Neural progenitor cell (in vitro differentiated cells): ENCODE results near the gene ARHGEF37. TPM values are rescaled to one million over a fixed set of nuclear protein-coding genes. Genes with fewer than 3 reads are reported as not detected.
A peak's percentile ranks its signal among the peaks of the same experiment; 100 is the strongest.

Experiments
- DNase-seq: peaks from one replicate; pipeline ENCODE4 v3.0.0-alpha.2; 2016; ENCODE audit warnings: low spot score
- H2AFZ ChIP-seq: fragments of 200-600 bp; sonication (generic); replicated peaks from 2 replicates; pipeline ENCODE4 v1.6.1; 2016; ENCODE audit warnings: antibody characterized with exemption
- H3F3A ChIP-seq: fragments of 200-600 bp; sonication (generic); 2 replicates; pipeline ENCODE4 v1.6.1; 2016; ENCODE audit warnings: antibody characterized with exemption, low read depth
- H3K27ac ChIP-seq: fragments of 200-600 bp; sonication (generic); 2 replicates; pipeline ENCODE4 v1.5.1; 2016; ENCODE audit warnings: mild to moderate bottlenecking
- H3K27me3 ChIP-seq: fragments of 200-600 bp; sonication (generic); 2 replicates; pipeline ENCODE4 v1.6.1; 2016; ENCODE audit warnings: mild to moderate bottlenecking, moderate library complexity
- H3K36me3 ChIP-seq: fragments of 200-600 bp; sonication (generic); 2 replicates; pipeline ENCODE4 v1.5.1; 2016
- H3K4me1 ChIP-seq: fragments of 200-600 bp; sonication (generic); 2 replicates; pipeline ENCODE4 v1.6.1; 2016; ENCODE audit warnings: mixed run types
- H3K4me2 ChIP-seq: fragments of 200-600 bp; sonication (generic); 2 replicates; pipeline ENCODE4 v1.6.1; 2016
- H3K4me3 ChIP-seq: fragments of 200-600 bp; sonication (generic); 2 replicates; pipeline ENCODE4 v1.5.1; 2016
- H3K79me2 ChIP-seq: fragments of 200-600 bp; sonication (generic); 2 replicates; pipeline ENCODE4 v1.6.1; 2016; ENCODE audit warnings: low read depth
- H3K9ac ChIP-seq: fragments of 200-600 bp; sonication (generic); 2 replicates; pipeline ENCODE4 v1.6.1; 2016
- H3K9me3 ChIP-seq: fragments of 200-600 bp; sonication (generic); 2 replicates; pipeline ENCODE4 v1.5.1; 2016; ENCODE audit warnings: low read depth
- H4K20me1 ChIP-seq: fragments of 200-600 bp; sonication (generic); 2 replicates; pipeline ENCODE4 v1.6.1; 2016; ENCODE audit warnings: low read depth
- H3K27ac Mint-ChIP-seq: 3 replicates; pipeline ENCODE4 v1.8.0; 2021; ENCODE audit warnings: mixed read lengths
- H3K27me3 Mint-ChIP-seq: 2 replicates; pipeline ENCODE4 v1.8.0; 2022; ENCODE audit warnings: low read depth, mild to moderate bottlenecking, inconsistent platforms, moderate library complexity, mixed read lengths; ENCODE audit not compliant: insufficient read depth
- H3K36me3 Mint-ChIP-seq: 3 replicates; pipeline ENCODE4 v1.8.0; 2021; ENCODE audit warnings: mixed read lengths
- H3K4me1 Mint-ChIP-seq: 3 replicates; pipeline ENCODE4 v1.8.0; 2021; ENCODE audit warnings: mixed read lengths
- H3K4me3 Mint-ChIP-seq: 3 replicates; pipeline ENCODE4 v1.8.0; 2021; ENCODE audit warnings: mild to moderate bottlenecking, moderate library complexity, mixed read lengths
- H3K9me3 Mint-ChIP-seq: 3 replicates; pipeline ENCODE4 v1.8.0; 2020; ENCODE audit warnings: mixed read lengths
- EZH2 ChIP-seq: fragments of 200-600 bp; sonication (generic); IDR thresholded peaks from 2 replicates; pipeline ENCODE4 v1.6.1; 2017; ENCODE audit warnings: antibody characterized with exemption, mild to moderate bottlenecking, moderate library complexity
- EZH2phosphoT487 ChIP-seq: fragments of 200-600 bp; sonication (generic); IDR thresholded peaks from 2 replicates; pipeline ENCODE4 v1.6.1; 2017; ENCODE audit warnings: antibody characterized with exemption
- total RNA-seq: library from RNA; depleted of rRNA; stranded (reverse); fragments of >200 nt; gene quantifications from 2 replicates; pipeline ENCODE4 v1.2.3, GENCODE V29; 2015; ENCODE audit warnings: low replicate concordance
- TF ChIP-seq, protein P1 (sequence below): fragments of 200-600 bp; sonication (generic); IDR thresholded peaks from 2 replicates; pipeline ENCODE4 v1.5.1; 2017; ENCODE audit warnings: antibody characterized with exemption, mild to moderate bottlenecking

Gene ARHGEF37
- total RNA-seq, 1 donor from 2014 or later: 0.99 TPM

DNA sequence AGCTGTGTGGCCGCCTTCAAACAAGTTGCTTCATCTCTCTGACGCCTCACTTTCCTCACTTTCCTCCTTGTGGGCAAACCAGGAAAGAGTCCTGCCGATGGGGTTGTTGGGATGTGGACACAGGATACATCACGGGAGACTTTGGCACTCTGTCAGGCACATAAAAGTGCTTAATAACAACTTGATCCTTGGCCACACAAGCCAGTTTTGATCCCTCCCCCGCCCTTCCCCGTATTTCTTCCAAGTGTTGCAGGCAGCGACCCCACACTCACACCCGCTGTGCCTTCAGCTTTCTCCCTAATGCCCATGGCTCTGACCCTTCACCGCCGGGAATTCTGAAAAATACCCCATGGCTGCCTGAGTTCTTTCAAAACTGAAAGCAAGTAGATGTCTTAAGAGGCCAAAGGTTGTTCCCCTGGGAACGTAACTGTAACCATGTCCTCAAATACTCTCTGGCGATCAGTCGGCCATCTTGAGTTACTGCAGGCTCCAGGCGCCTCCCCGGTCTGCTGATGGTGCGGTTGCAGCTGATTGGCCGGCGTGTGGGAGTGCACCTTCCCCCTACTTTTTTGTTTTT is 59.8 kb downstream of the ARHGEF37 start:
- no peak overlapping the region for H3K27ac ChIP-seq
- H3K36me3 Mint-ChIP-seq: no peaks in the 10 kb centered on the region
- H4K20me1 ChIP-seq: no peaks in the 10 kb centered on the region
- H2AFZ ChIP-seq: no peak overlapping the region
- H3F3A ChIP-seq: no peaks in the 10 kb centered on the region
- no peaks in the 10 kb centered on the region for H3K27me3 ChIP-seq
- H3K9me3 Mint-ChIP-seq: no peaks in the 10 kb centered on the region
- H3K27me3 Mint-ChIP-seq: peaks cover 6% of the 10 kb centered on the region
- DNase-seq: no peak
- H3K4me3 ChIP-seq: no peak overlapping the region
- no peaks in the 10 kb centered on the region for H3K79me2 ChIP-seq
- H3K9ac ChIP-seq: no peak overlapping the region
- H3K36me3 ChIP-seq: no peaks in the 10 kb centered on the region
- H3K9me3 ChIP-seq: no peaks in the 10 kb centered on the region
- H3K27ac Mint-ChIP-seq: no peak overlapping the region
- no peak overlapping the region for H3K4me3 Mint-ChIP-seq
- TF ChIP-seq, protein P1, sequence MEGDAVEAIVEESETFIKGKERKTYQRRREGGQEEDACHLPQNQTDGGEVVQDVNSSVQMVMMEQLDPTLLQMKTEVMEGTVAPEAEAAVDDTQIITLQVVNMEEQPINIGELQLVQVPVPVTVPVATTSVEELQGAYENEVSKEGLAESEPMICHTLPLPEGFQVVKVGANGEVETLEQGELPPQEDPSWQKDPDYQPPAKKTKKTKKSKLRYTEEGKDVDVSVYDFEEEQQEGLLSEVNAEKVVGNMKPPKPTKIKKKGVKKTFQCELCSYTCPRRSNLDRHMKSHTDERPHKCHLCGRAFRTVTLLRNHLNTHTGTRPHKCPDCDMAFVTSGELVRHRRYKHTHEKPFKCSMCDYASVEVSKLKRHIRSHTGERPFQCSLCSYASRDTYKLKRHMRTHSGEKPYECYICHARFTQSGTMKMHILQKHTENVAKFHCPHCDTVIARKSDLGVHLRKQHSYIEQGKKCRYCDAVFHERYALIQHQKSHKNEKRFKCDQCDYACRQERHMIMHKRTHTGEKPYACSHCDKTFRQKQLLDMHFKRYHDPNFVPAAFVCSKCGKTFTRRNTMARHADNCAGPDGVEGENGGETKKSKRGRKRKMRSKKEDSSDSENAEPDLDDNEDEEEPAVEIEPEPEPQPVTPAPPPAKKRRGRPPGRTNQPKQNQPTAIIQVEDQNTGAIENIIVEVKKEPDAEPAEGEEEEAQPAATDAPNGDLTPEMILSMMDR: no peak
- TF ChIP-seq EZH2 (no peak), EZH2phosphoT487 (no peak)
- H3K4me2 ChIP-seq: no peak overlapping the region
- H3K4me1 ChIP-seq: no peaks in the 10 kb centered on the region
- peaks cover 14% of the 10 kb centered on the region for H3K4me1 Mint-ChIP-seq

DNA sequence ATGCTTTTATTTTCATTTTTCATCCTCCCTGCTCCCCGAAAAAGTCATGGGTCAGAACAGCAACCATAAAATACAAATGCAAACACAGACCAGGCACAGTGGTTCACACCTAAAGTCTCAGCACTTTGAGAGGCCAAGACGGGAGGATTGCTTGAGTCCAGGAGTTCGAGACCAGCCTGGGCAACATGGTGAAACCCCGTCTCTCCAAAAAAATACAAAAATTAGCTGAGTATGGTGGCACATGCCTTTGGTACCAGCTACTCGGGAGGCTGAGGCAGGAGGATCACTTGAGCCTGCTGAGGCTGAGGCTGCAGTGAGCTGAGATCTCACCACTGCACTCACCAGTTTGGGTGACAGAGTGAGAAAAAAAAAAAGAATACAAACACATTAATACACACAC is 60.3 kb downstream of the ARHGEF37 start:
- H2AFZ ChIP-seq: no peak overlapping the region
- no peaks in the 10 kb centered on the region for H3K36me3 Mint-ChIP-seq
- peaks cover 17% of the 10 kb centered on the region for H3K4me1 Mint-ChIP-seq
- H3K27ac ChIP-seq: no peak overlapping the region
- no peaks in the 10 kb centered on the region for H3K27me3 ChIP-seq
- no peaks in the 10 kb centered on the region for H3K4me1 ChIP-seq
- no peak overlapping the region for H3K4me3 Mint-ChIP-seq
- H4K20me1 ChIP-seq: no peaks in the 10 kb centered on the region
- H3K9me3 ChIP-seq: no peaks in the 10 kb centered on the region
- no peak for DNase-seq
- no peak overlapping the region for H3K27ac Mint-ChIP-seq
- no peaks in the 10 kb centered on the region for H3K79me2 ChIP-seq
- H3K4me2 ChIP-seq: no peak overlapping the region
- H3F3A ChIP-seq: no peaks in the 10 kb centered on the region
- H3K9ac ChIP-seq: no peak overlapping the region
- H3K36me3 ChIP-seq: no peaks in the 10 kb centered on the region
- no peaks in the 10 kb centered on the region for H3K9me3 Mint-ChIP-seq
- peaks cover 6% of the 10 kb centered on the region for H3K27me3 Mint-ChIP-seq
- no peak for TF ChIP-seq EZH2
- TF ChIP-seq, protein P1: no peak
- TF ChIP-seq EZH2phosphoT487: no peak
- no peak overlapping the region for H3K4me3 ChIP-seq

DNA sequence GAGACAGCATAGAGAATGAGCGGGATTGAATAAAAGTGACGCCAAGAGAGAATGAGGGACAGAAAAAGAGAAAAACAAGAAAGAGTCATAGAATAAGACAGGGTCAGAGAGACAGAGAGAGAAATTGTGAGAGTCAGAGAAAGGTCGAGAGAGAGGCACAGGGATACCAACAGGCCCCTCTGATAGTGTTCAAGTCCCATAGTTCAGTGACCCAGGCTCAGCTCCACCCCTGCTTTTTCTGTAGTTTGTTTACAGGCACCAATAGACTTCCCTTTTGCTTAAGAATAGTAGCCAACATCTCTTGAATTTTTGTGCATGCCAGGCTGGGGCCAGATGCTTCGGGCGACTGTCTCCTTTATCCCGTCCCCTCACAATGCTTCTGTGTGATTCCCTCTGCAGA is 62.5 kb downstream of the ARHGEF37 start:
- Mint-ChIP-seq H3K27me3 (peaks cover 6% of the 10 kb centered on the region), H3K27ac (peak overlapping the region; percentile 0), H3K4me1 (peaks cover 20% of the 10 kb centered on the region), H3K9me3 (no peaks in the 10 kb centered on the region), H3K36me3 (no peaks in the 10 kb centered on the region), H3K4me3 (no peak overlapping the region)
- H3K4me2 ChIP-seq: no peak overlapping the region
- H4K20me1 ChIP-seq: no peaks in the 10 kb centered on the region
- peaks cover under 1% of the 10 kb centered on the region for H3F3A ChIP-seq
- H3K27me3 ChIP-seq: no peaks in the 10 kb centered on the region
- no peak overlapping the region for H3K9ac ChIP-seq
- no peaks in the 10 kb centered on the region for H3K9me3 ChIP-seq
- H2AFZ ChIP-seq: no peak overlapping the region
- H3K36me3 ChIP-seq: no peaks in the 10 kb centered on the region
- no peaks in the 10 kb centered on the region for H3K79me2 ChIP-seq
- H3K4me3 ChIP-seq: no peak overlapping the region
- TF ChIP-seq EZH2phosphoT487 (no peak), EZH2 (no peak)
- TF ChIP-seq, protein P1: no peak
- DNase-seq: no peak
- no peaks in the 10 kb centered on the region for H3K4me1 ChIP-seq
- no peak overlapping the region for H3K27ac ChIP-seq
